Brain microvascular endothelial cell (primary cell): ENCODE data around the gene RHOBTB1.

Source experiments
- DNase-seq: peaks from one replicate; pipeline ENCODE4 v3.0.0-alpha.2; 2020
- H3K27ac ChIP-seq: fragments of 250-450 bp; sonication (Bioruptor Pico); 2 replicates; pipeline ENCODE4 v1.5.1; 2020; ENCODE audit warnings: mild to moderate bottlenecking, moderate library complexity
- H3K27me3 ChIP-seq: fragments of 250-450 bp; sonication (Bioruptor Pico); replicated peaks from 2 replicates; pipeline ENCODE4 v1.5.1; 2020; ENCODE audit warnings: mild to moderate bottlenecking
- H3K36me3 ChIP-seq: fragments of 250-450 bp; sonication (Bioruptor Pico); replicated peaks from 2 replicates; pipeline ENCODE4 v1.5.1; 2020; ENCODE audit warnings: mild to moderate bottlenecking
- H3K4me3 ChIP-seq: 2 replicates; pipeline ENCODE4 v1.5.1; 2011; ENCODE audit warnings: low read depth, mild to moderate bottlenecking, control low read depth, low read length, moderate library complexity
- in situ Hi-C: cut with HindIII; loops from 2 replicates; pipeline ENCODE4 v1.10.0; 2017; ENCODE audit warnings: low sequenced_read_pairs, low pct_ligation_motif_present
- TF ChIP-seq, protein P1 (sequence below): IDR thresholded peaks from 2 replicates; pipeline ENCODE4 v1.5.1; 2011; ENCODE audit warnings: low read depth, mild to moderate bottlenecking, moderate library complexity, low read length, control low read depth, inconsistent platforms; ENCODE audit errors: missing control alignments

Gene RHOBTB1

GRCh38 chr10:60944058-60944909 is at the start of gene RHOBTB1:
Gene RHOBTB1 (minus strand): TSS chr10:60944185. CDS start chr10:60911542, 32,643 bp downstream.
- TF ChIP-seq, protein P1, sequence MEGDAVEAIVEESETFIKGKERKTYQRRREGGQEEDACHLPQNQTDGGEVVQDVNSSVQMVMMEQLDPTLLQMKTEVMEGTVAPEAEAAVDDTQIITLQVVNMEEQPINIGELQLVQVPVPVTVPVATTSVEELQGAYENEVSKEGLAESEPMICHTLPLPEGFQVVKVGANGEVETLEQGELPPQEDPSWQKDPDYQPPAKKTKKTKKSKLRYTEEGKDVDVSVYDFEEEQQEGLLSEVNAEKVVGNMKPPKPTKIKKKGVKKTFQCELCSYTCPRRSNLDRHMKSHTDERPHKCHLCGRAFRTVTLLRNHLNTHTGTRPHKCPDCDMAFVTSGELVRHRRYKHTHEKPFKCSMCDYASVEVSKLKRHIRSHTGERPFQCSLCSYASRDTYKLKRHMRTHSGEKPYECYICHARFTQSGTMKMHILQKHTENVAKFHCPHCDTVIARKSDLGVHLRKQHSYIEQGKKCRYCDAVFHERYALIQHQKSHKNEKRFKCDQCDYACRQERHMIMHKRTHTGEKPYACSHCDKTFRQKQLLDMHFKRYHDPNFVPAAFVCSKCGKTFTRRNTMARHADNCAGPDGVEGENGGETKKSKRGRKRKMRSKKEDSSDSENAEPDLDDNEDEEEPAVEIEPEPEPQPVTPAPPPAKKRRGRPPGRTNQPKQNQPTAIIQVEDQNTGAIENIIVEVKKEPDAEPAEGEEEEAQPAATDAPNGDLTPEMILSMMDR: no peak
- in situ Hi-C loops: no loop called here
- H3K27me3 ChIP-seq: no peaks in the 10 kb centered on the region
- peak within 1 kb of the TSS; percentile 76 for H3K4me3 ChIP-seq
- no peaks in the 10 kb centered on the region for H3K36me3 ChIP-seq
- peak; percentile 74 for DNase-seq
- peak within 1 kb of the TSS; percentile 94 for H3K27ac ChIP-seq

DNA sequence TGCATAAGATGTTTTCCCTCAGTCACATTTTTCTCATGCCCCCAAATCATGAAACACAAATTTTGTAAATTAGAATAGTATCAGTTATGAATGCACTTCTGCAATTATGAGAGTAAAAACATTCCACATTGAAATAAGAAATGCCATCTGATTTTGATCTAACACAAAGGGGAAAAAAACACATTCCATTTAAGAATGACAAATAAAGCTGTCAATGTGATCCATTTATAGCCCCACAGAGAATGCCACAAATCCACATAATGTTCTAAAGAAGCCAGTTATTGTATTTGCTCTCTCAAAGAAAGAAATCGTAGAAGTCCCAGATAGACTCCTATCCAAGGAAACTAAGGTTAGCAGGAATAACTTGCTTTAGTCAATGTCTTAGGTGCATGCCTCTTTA is 48.7 kb upstream of the RHOBTB1 start:
- no peak for DNase-seq
- Histone ChIP-seq H3K4me3 (no peak overlapping the region), H3K36me3 (no peaks in the 10 kb centered on the region), H3K27me3 (no peaks in the 10 kb centered on the region), H3K27ac (no peak overlapping the region)
- in situ Hi-C loops: no loop called here
- TF ChIP-seq, protein P1: no peak

DNA sequence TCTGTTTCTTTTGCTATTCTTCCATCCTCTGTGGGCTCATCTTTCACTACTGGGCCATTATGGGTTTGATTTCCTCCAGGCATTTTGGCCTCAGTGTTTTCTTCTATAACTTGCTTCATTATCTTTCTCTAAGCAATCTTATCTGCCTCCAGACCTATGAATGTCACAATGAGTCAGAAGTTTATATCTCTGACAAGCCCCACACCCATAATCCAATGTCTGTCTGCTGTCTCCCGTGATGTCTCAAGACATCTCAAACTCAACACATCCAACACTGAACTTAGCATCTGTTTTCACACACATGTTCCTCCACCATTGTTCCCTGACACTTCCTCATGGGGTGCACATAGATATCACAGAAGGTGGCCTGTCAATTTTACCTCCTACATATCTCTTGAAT is 46.7 kb upstream of the RHOBTB1 start:
- Histone ChIP-seq H3K4me3 (no peak overlapping the region), H3K36me3 (no peaks in the 10 kb centered on the region), H3K27ac (no peak overlapping the region), H3K27me3 (no peaks in the 10 kb centered on the region)
- peak; percentile 20 for DNase-seq
- in situ Hi-C loops: no loop called here
- TF ChIP-seq, protein P1: no peak

- DNase-seq: no peak
- Histone ChIP-seq H3K4me3 (no peak overlapping the region), H3K27me3 (no peaks in the 10 kb centered on the region), H3K27ac (no peak overlapping the region), H3K36me3 (no peaks in the 10 kb centered on the region)
- TF ChIP-seq, protein P1: no peak
- in situ Hi-C loops: no loop called here
These were observed 45.5 kb upstream of the RHOBTB1 start for GRCh38 chr10:60989400-60989876.

DNA sequence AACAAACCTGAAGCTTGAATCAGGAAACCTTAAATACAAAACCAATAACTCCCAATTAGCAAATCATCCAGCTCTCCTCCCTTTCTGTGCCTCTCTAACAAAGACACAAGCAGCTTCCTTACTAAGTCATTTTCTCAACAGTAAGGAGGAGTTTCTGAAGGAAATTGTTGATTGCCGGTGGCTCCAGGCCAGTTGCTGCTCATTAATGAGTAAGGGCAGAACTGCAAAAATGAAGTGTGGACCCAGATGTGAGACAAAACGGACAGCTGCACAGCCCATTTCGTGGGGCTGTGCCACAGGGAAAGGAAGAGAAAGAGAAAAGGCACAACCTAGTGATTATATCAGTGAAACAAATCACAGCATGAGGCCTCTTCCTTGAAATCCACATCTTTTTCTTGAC is 42.8 kb upstream of the RHOBTB1 start:
- in situ Hi-C loops: no loop called here
- DNase-seq: no peak
- TF ChIP-seq, protein P1: no peak
- Histone ChIP-seq H3K4me3 (no peak overlapping the region), H3K27ac (no peak overlapping the region), H3K27me3 (no peaks in the 10 kb centered on the region), H3K36me3 (no peaks in the 10 kb centered on the region)
